Lower leg skin (tissue), 4 donors: Measurements from ENCODE around the gene TEC. TPM values are rescaled to one million over a fixed set of nuclear protein-coding genes. Genes with fewer than 3 reads are reported as not detected.

Experiments used
- DNase-seq, 2 donors: peaks; one replicate each; pipeline ENCODE4 v3.0.0-alpha.2; 2019; ENCODE audit warnings: low spot score in 2 of 2
- H3K4me3 ChIP-seq: fragments of 200-600 bp; sonication (generic); 2 replicates; pipeline ENCODE4 v1.5.1; 2017; ENCODE audit warnings: mild to moderate bottlenecking, low read depth; ENCODE audit not compliant: poor library complexity, severe bottlenecking
- POLR2A ChIP-seq, 2 donors: fragments of 450-650 bp; IDR thresholded peaks; one replicate each; pipeline ENCODE4 v1.6.1; 2016 to 2017; ENCODE audit warnings: antibody characterized with exemption in 2 of 2, mild to moderate bottlenecking in 1 of 2, moderate library complexity in 1 of 2
- WGBS, 2 donors: methylation state at CpG; one replicate each; pipeline ENCODE4 v1.1.5; 2018; 5-methylcytosine and 5-hydroxymethylcytosine counted together
- intact Hi-C: fragments of 100-400 bp; cut with DNase I; formaldehyde crosslinking; loops from one replicate; pipeline ENCODE4 v1.15.0; 2023; ENCODE audit warnings: low total_unique reads
- total RNA-seq, 4 donors: library from RNA; depleted of rRNA; stranded (reverse); fragments of >200 nt; gene quantifications; one replicate each; pipeline ENCODE4 v1.1.0, GENCODE V29; 2016
- TF ChIP-seq, protein P1 (sequence below), 3 donors: fragments of 450-650 bp; IDR thresholded peaks; one replicate each; pipeline ENCODE4 v1.5.1; 2016; ENCODE audit warnings: antibody characterized with exemption in 3 of 3, mild to moderate bottlenecking in 3 of 3, moderate library complexity in 2 of 3

Gene TEC
- total RNA-seq, 4 donors from 2014 or later = 6.8 to 10.5 (median 8.8) TPM

GRCh38 chr4:48184882-48185281 lies 84.8 kb downstream of the TEC start:
- 90 to 96% methylated on average over 3 of the region's 3 CpGs for WGBS, 2 donors
- DNase-seq = no peak
- intact Hi-C loops = no loop called here
- no peak overlapping the region for H3K4me3 ChIP-seq
- TF ChIP-seq, protein P1, sequence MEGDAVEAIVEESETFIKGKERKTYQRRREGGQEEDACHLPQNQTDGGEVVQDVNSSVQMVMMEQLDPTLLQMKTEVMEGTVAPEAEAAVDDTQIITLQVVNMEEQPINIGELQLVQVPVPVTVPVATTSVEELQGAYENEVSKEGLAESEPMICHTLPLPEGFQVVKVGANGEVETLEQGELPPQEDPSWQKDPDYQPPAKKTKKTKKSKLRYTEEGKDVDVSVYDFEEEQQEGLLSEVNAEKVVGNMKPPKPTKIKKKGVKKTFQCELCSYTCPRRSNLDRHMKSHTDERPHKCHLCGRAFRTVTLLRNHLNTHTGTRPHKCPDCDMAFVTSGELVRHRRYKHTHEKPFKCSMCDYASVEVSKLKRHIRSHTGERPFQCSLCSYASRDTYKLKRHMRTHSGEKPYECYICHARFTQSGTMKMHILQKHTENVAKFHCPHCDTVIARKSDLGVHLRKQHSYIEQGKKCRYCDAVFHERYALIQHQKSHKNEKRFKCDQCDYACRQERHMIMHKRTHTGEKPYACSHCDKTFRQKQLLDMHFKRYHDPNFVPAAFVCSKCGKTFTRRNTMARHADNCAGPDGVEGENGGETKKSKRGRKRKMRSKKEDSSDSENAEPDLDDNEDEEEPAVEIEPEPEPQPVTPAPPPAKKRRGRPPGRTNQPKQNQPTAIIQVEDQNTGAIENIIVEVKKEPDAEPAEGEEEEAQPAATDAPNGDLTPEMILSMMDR (IDR thresholded peaks at IDR 0.05) = no peak
- TF ChIP-seq POLR2A (IDR thresholded peaks at IDR 0.05) = no peak

DNA sequence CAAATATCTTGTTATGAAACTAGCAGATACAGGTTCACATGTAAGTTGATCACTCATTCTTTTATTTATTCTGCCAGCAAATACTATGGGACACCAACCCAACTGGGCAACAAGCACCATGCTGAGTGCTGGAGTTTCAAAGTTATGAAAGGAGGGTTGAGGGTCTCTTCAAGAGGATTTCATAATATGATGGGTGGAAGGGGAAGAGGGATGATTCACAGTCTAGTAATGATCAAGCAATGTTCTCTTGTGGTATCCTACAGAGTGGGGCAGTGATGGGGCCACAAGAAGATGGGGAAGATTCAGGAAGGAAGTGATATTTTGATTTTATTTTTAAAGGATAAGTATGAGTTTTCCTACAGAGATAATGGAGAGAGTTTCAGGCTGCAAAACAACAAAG lies 89.4 kb downstream of the TEC start:
- DNase-seq = no peak
- TF ChIP-seq, protein P1 (IDR thresholded peaks at IDR 0.05) = no peak
- no peak overlapping the region for H3K4me3 ChIP-seq
- intact Hi-C loops = no loop called here

- TF ChIP-seq, protein P1 (IDR thresholded peaks at IDR 0.05) = no peak
- DNase-seq = no peak
- intact Hi-C loops = no loop called here
- 84 to 85% methylated on average over 4 of the region's 4 CpGs for WGBS, 2 donors
- H3K4me3 ChIP-seq = no peak overlapping the region
Observed at GRCh38 chr4:48178931-48179330, 90.7 kb downstream of the TEC start.

- intact Hi-C loops = no loop called here
- DNase-seq = no peak
- no peak overlapping the region for H3K4me3 ChIP-seq
- TF ChIP-seq, protein P1 (IDR thresholded peaks at IDR 0.05) = no peak
- no peak for TF ChIP-seq POLR2A (IDR thresholded peaks at IDR 0.05)
Observed at GRCh38 chr4:48175806-48176205, 93.8 kb downstream of the TEC start.

GRCh38 chr4:48175328-48175727 lies 94.3 kb downstream of the TEC start:
- H3K4me3 ChIP-seq = no peak overlapping the region
- no peak for TF ChIP-seq POLR2A (IDR thresholded peaks at IDR 0.05)
- TF ChIP-seq, protein P1 (IDR thresholded peaks at IDR 0.05) = no peak
- intact Hi-C loops = no loop called here
- 63 to 88% methylated on average over 7 of the region's 7 CpGs for WGBS, 2 donors
- DNase-seq = no peak
